LNCaP clone FGC (cell line): ENCODE data around the gene RMI2.

ENCODE experiments used
- DNase-seq: peaks from one replicate; pipeline ENCODE4 v3.0.0-alpha.2; 2011; ENCODE audit warnings: low read depth
- H3K4me3 ChIP-seq: 2 replicates; pipeline ENCODE4 v1.5.1; 2011; ENCODE audit warnings: mild to moderate bottlenecking, low read depth, low read length, control low read depth
- TF ChIP-seq, protein P1 (sequence below): IDR thresholded peaks from 2 replicates; pipeline ENCODE4 v1.5.1; 2012; ENCODE audit warnings: mild to moderate bottlenecking; ENCODE audit not compliant: control insufficient read depth, insufficient read depth; ENCODE audit errors: extremely low read depth

Gene RMI2

GRCh38 chr16:11398136-11398535 is 52.9 kb downstream of the RMI2 start:
- no peak overlapping the region for H3K4me3 ChIP-seq
- DNase-seq: no peak
- TF ChIP-seq, protein P1, sequence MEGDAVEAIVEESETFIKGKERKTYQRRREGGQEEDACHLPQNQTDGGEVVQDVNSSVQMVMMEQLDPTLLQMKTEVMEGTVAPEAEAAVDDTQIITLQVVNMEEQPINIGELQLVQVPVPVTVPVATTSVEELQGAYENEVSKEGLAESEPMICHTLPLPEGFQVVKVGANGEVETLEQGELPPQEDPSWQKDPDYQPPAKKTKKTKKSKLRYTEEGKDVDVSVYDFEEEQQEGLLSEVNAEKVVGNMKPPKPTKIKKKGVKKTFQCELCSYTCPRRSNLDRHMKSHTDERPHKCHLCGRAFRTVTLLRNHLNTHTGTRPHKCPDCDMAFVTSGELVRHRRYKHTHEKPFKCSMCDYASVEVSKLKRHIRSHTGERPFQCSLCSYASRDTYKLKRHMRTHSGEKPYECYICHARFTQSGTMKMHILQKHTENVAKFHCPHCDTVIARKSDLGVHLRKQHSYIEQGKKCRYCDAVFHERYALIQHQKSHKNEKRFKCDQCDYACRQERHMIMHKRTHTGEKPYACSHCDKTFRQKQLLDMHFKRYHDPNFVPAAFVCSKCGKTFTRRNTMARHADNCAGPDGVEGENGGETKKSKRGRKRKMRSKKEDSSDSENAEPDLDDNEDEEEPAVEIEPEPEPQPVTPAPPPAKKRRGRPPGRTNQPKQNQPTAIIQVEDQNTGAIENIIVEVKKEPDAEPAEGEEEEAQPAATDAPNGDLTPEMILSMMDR: no peak

GRCh38 chr16:11398851-11399250 is 53.6 kb downstream of the RMI2 start:
- no peak overlapping the region for H3K4me3 ChIP-seq
- no peak for DNase-seq
- TF ChIP-seq, protein P1: no peak

- no peak for DNase-seq
- TF ChIP-seq, protein P1: no peak
- no peak overlapping the region for H3K4me3 ChIP-seq
Observed at GRCh38 chr16:11399261-11399831, 54.1 kb downstream of the RMI2 start.

GRCh38 chr16:11400076-11400475 is 54.8 kb downstream of the RMI2 start:
- H3K4me3 ChIP-seq: no peak overlapping the region
- TF ChIP-seq, protein P1: no peak
- DNase-seq: no peak
